Fibroblast of mammary gland (primary cell): Measurements from ENCODE around the gene PCNX2.
"Not testable (repeated sequence)": the region's sequence is repeated elsewhere in the genome, so short reads cannot be mapped to it uniquely, and the experiment has no call there.

Source experiments
- DNase-seq: peaks from one replicate; pipeline ENCODE4 v3.0.0-alpha.2; 2010; ENCODE audit warnings: low read depth
- H3K4me3 ChIP-seq: 2 replicates; pipeline ENCODE4 v1.5.1; 2011; ENCODE audit warnings: low read depth, mild to moderate bottlenecking, low read length, moderate library complexity; ENCODE audit not compliant: control insufficient read depth
- TF ChIP-seq, protein P1 (sequence below): conservative IDR thresholded peaks from 2 replicates; pipeline ENCODE4 v1.5.1; 2011; ENCODE audit warnings: low read depth, low read length, inconsistent platforms; ENCODE audit not compliant: control insufficient read depth, insufficient read depth

Gene PCNX2

DNA sequence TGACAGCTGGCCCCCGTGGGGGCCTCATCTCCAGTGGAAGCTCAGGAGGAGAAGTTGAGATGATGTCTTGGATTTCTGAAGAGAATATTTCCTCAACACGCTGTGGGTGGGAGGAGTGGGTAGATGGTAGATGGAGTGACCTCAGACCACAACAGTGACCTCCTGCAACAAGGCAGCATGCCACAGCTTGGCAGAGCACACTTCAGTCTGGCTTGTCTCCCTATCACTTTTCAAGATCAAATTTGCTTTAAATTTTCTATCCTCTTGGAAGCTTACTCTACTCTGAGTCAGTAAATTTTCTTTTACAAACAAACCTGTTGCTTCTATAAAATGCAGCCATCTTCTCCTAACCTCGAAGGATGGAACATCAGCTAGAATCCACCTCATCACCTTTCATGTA, 285.4 kb downstream of the PCNX2 start:
- TF ChIP-seq, protein P1, sequence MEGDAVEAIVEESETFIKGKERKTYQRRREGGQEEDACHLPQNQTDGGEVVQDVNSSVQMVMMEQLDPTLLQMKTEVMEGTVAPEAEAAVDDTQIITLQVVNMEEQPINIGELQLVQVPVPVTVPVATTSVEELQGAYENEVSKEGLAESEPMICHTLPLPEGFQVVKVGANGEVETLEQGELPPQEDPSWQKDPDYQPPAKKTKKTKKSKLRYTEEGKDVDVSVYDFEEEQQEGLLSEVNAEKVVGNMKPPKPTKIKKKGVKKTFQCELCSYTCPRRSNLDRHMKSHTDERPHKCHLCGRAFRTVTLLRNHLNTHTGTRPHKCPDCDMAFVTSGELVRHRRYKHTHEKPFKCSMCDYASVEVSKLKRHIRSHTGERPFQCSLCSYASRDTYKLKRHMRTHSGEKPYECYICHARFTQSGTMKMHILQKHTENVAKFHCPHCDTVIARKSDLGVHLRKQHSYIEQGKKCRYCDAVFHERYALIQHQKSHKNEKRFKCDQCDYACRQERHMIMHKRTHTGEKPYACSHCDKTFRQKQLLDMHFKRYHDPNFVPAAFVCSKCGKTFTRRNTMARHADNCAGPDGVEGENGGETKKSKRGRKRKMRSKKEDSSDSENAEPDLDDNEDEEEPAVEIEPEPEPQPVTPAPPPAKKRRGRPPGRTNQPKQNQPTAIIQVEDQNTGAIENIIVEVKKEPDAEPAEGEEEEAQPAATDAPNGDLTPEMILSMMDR, result no peak
- H3K4me3 ChIP-seq, result no peak overlapping the region
- DNase-seq, result no peak

DNA sequence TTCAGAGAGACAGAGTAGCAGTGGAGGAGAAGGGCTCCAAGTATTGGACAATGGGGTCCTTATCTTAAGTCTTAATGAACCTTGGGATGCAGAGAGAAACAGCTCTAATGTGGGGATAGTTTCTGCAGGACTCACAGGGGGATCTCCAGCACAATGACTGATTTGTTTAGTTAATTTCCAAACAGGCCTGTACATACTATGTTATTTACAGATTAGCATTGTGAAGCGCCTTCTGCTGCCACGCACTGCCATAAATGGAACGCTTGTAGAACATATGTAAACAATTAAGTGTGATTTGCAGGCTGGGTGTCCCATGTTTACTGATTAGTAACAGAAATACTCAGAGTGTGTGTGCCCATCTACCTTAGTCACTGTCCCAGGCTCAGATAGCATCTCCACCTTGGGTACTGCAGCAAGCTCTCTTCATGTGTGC, 289.0 kb downstream of the PCNX2 start:
- TF ChIP-seq, protein P1, result no peak
- no peak overlapping the region for H3K4me3 ChIP-seq
- no peak for DNase-seq

DNA sequence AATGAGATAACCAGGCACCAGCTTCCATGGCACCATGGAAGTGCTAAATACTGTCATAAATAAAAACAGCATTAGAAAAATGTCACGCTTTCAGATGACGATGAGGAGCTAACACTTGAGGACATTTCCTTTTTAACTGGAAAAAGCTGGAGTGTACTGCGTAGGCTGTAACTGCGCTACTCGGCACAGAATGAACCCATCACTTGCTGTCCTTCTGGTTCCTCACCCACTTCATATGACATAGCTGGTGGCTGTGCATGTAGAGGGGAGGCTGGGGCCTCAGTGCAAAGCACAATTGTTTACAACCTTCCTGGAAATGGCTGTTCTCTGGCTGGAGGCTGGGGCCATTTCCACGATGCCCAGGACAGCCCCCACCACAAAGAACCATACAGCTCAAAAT, 289.4 kb downstream of the PCNX2 start:
- H3K4me3 ChIP-seq, result no peak overlapping the region
- TF ChIP-seq, protein P1, result no peak
- DNase-seq, result no peak

DNA sequence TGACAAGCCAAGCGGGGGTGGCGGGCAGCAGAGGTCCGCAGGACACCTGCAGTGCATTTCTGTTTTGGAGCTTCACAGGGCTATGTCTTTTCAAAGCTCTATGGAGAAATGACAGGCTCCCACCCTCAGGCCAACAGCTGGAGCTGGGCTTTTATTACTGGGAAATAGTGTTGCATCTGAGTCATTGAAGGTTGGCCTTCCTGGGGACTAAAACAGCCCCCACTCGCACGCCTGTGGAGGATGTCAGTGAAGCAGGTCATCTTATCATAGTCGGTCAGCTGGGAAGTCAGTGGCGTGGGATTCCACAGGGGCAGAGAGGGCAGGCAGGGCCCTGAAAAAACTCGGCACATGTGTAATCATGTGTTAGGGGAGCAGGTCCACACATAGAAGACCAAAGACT, 289.8 kb downstream of the PCNX2 start:
- TF ChIP-seq, protein P1, result no peak
- peak; percentile 9 for DNase-seq
- no peak overlapping the region for H3K4me3 ChIP-seq

DNA sequence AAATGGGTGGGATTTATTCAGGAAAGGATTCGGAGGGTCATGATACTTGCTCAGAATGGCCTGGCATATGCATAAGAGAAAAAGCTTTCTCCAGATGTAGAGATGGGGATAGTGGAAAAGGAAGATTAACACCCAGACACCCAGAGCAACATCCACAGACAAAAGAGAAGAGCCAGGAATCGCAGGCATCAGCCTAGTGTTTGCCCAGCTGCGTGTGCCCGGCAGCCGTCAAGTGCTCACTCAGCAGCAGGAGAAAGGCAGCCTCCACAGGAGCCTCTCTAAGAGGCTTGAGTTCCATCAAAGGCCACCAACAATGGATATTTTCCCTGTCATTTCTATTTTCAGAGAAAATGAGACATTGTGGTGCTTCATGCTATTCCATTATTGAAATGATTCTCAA, 290.4 kb downstream of the PCNX2 start:
- TF ChIP-seq, protein P1, result no peak
- no peak overlapping the region for H3K4me3 ChIP-seq

DNA sequence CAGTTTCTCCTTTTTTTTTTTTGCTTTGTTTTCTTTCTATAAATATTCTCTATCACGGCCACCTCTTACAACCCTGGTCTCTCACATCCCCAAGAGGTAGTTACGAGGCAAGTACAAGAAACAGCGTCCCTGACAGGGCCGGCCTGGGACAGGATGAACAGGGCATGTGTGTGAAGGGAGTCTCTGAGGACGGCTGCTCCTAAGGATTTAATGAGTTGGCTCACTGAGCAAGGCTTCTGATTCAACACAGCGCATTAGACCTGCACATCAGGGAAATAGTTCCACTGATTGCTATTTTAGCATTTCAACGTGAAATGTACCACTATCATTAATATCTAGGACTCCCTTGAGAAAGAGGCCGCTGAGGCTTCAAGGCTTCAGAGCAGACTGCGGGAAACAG, 291.1 kb downstream of the PCNX2 start:
- TF ChIP-seq, protein P1, result no peak
- DNase-seq, result no peak
- no peak overlapping the region for H3K4me3 ChIP-seq

More for the DNA sequence above, 290.4 kb downstream of the PCNX2 start:
- no peak for DNase-seq

DNA sequence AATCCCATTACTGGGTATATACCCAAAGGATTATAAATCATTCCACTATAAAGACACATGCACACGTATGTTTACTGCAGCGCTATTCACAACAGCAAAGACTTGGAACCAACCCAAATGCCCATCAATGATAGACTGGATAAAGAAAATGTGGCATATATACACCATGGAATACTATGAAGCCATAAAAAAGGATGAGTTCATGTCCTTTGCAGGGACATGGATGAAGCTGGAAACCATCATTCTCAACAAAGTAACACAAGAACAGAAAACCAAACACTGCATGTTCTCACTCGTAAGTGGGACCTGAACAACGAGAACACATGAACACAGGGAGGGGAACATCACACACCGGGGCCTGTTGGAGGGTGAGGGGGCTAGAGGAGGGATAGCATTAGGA, 291.9 kb downstream of the PCNX2 start:
- DNase-seq, H3K4me3 ChIP-seq: not testable (repeated sequence)
